ENCODE data around the gene MOB3B. TPM values are rescaled to one million over a fixed set of nuclear protein-coding genes. Genes with fewer than 3 reads are reported as not detected.

The MOB3B gene
- polyA plus RNA-seq, 4 donors, result 21.3 to 27.5 (median 27.1) TPM

GRCh38 chr9:27394826-27395201, 134.8 kb downstream of the MOB3B start:
- no peak for DNase-seq (ENCODE audit: low read depth in 4 of 4, low spot score in 3 of 4)

GRCh38 chr9:27394154-27394825, 135.3 kb downstream of the MOB3B start:
- DNase-seq (ENCODE audit: low read depth in 4 of 4, low spot score in 3 of 4), result no peak

GRCh38 chr9:27393054-27393846, 136.4 kb downstream of the MOB3B start:
- no peak for DNase-seq (ENCODE audit: low read depth in 4 of 4, low spot score in 3 of 4)

GRCh38 chr9:27392451-27392850, 137.2 kb downstream of the MOB3B start:
- DNase-seq (ENCODE audit: low read depth in 4 of 4, low spot score in 3 of 4), result no peak

- DNase-seq (ENCODE audit: low read depth in 4 of 4, low spot score in 3 of 4), result no peak
These were observed 138.3 kb downstream of the MOB3B start for GRCh38 chr9:27391040-27391895.

- DNase-seq (ENCODE audit: low read depth in 4 of 4, low spot score in 3 of 4), result no peak
These were observed 141.5 kb downstream of the MOB3B start for GRCh38 chr9:27388150-27388549.

- no peak for DNase-seq (ENCODE audit: low read depth in 4 of 4, low spot score in 3 of 4)
These were observed 141.9 kb downstream of the MOB3B start for GRCh38 chr9:27387722-27388121.

- DNase-seq (ENCODE audit: low read depth in 4 of 4, low spot score in 3 of 4), result no peak
These were observed 143.0 kb downstream of the MOB3B start for GRCh38 chr9:27386571-27387091.

GRCh38 chr9:27385606-27386322, 143.8 kb downstream of the MOB3B start:
- no peak for DNase-seq (ENCODE audit: low read depth in 4 of 4, low spot score in 3 of 4)

GRCh38 chr9:27384262-27385014, 145.2 kb downstream of the MOB3B start:
- no peak for DNase-seq (ENCODE audit: low read depth in 4 of 4, low spot score in 3 of 4)

- no peak for DNase-seq (ENCODE audit: low read depth in 4 of 4, low spot score in 3 of 4)
These were observed 146.1 kb downstream of the MOB3B start for GRCh38 chr9:27383524-27383923.

- no peak for DNase-seq (ENCODE audit: low read depth in 4 of 4, low spot score in 3 of 4)
These were observed 146.6 kb downstream of the MOB3B start for GRCh38 chr9:27382975-27383374.

- no peak for DNase-seq (ENCODE audit: low read depth in 4 of 4, low spot score in 3 of 4)
These were observed 147.3 kb downstream of the MOB3B start for GRCh38 chr9:27382308-27382707.

GRCh38 chr9:27379311-27380251, 150.0 kb downstream of the MOB3B start:
- DNase-seq (ENCODE audit: low read depth in 4 of 4, low spot score in 3 of 4), result no peak

- no peak for DNase-seq (ENCODE audit: low read depth in 4 of 4, low spot score in 3 of 4)
These were observed 151.7 kb downstream of the MOB3B start for GRCh38 chr9:27377811-27378456.

- DNase-seq (ENCODE audit: low read depth in 4 of 4, low spot score in 3 of 4), result no peak
These were observed 152.3 kb downstream of the MOB3B start for GRCh38 chr9:27377147-27377807.

GRCh38 chr9:27373851-27374250, 155.8 kb downstream of the MOB3B start:
- DNase-seq (ENCODE audit: low read depth in 4 of 4, low spot score in 3 of 4), result no peak
